Eye (tissue), 1 donor: Measurements from ENCODE around the gene DPM1.

ENCODE experiments used
- DNase-seq: peaks from one replicate; pipeline ENCODE4 v3.0.0-alpha.2; 2015

Gene DPM1

GRCh38 chr20:50892394-50892793 is 65.9 kb downstream of the DPM1 start:
- no peak for DNase-seq

DNA sequence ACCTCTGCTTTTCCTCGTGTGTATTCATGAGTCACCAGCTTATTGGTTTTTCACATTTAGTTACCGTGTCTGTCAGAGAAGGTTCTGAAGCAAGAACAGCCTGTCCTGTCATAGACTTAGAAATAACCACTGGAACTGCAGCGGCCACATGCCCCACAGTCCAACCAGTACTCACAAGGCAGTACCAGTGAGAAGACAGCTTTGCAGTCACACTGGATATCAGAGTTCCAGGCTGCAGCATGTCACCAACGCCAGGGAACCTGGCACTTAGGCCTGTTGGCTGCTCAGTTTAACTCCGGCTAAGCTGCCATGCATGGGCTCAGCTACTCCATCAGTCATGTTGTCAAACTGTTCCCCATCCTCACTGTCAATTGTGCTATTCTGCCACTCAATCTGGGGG is 67.2 kb downstream of the DPM1 start:
- DNase-seq = no peak

DNA sequence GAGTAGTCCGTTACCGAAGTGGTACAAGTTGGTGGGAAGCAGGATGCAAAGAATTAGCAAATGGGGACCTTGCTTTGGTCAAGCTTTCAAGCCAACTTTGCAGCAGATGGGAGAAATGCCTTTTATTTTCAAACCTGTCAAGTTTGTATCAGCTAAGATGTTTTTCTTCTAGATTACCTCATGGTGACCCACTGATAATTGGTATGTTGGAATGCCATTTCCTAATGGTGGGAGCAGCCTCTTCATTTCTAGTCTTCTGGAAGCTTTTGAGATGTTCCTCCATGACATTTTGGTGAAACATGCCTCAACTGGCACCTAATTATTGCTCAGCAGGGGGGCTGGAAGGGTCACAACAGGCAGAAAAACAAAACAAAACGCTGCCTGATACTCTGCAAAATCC is 70.8 kb downstream of the DPM1 start:
- DNase-seq = no peak

GRCh38 chr20:50886184-50886790 is 72.0 kb downstream of the DPM1 start:
- no peak for DNase-seq

- no peak for DNase-seq
Measured at GRCh38 chr20:50885781-50886180, 72.6 kb downstream of the DPM1 start.

DNA sequence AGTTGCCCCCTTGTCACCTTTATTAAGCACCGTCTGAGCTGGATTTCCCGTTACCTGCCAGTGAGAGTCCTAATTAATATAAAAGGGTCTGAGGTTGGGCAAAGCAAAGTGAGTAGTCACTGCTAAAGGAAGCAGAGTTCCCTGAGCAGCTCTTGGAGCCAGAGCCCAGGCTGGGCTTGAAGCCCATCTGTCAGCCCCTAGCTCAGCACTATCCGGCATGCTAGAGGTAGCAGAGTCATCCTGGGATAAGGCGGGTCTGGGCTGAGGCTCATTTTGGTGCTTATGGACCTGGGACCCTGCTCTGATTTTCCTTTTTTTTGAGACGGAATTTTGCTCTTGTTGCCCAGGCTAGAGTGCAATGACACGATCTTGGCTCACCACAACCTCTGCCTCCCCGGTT is 73.3 kb downstream of the DPM1 start:
- DNase-seq = no peak
